ENCODE measurements around the gene MAD1L1.
"Not testable (repeated sequence)": the region's sequence is repeated elsewhere in the genome, so short reads cannot be mapped to it uniquely, and the experiment has no call there.

Gene MAD1L1

DNA sequence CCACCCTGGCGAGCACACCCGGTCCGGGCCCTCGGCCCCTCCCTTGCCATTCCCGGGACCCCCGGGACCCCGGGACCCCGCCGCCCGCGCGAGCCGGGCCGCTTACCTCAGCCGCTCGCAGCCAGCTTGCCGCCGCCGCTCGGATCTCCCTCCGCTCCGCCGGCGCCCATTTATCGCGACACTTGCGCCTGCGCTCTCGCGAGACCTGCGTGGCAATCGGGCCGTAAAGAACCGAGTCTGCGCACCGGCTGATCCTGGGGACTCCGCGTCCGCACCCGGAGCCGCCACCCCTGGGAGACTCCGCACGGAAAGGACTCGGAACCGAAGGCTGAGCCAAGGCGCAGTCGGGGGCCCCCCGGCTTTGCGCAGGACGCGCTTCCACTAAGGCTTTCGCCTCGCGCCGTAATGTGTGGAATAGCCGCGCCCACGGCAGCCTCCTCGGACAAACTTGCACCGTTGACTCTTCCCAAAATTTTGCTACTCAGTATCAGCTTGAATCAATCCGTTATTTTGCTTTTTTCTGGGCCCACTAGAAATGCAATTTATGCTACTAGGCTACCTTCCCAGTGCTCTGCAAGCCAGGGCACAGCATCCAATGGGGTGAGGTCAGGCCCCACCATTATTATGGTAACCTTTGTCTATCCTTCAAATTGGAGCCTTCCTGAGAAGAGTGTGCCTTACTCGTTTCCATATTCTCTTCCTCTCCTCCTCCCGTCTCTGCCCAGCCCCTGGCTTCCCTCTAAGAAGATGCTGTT is at the start of gene MAD1L1:
MAD1L1 (minus strand) TSS at position 180 of the 755 bp plus-strand sequence. CDS start 2,812 bp downstream, outside the sequence.
- peak; percentile 75 to 76 for DNase-seq (ENCODE audit: low read depth in 1 of 2, low spot score in 1 of 2)

DNA sequence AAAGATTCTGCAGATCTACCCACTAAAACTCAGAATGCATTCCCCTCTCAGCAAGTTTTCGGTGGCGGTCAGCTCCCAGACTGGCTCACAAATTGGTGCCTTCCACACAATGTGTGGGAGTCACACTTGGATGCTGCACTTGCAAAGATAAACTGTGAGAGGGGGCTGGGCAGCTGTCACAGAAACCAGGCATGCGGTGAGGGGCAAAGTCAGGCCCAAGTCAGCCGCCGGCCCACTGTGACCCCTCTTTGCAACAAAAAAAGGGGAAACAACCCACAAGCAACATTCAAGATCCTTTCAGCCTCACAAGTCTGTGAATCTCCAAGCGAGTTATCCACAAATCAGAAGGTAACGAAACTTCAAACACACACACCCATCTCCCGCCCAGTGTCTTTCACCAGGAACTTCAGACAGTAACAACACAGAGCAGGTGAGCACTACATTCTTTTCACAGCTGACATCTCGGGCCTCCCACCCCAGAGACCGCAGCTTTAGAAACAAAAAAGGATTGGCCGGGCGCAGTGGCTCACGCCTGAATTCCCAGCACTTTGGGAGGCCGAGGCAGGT is 49.5 kb upstream of the MAD1L1 start:
- no peak for DNase-seq (ENCODE audit: low read depth in 1 of 2, low spot score in 1 of 2)

DNA sequence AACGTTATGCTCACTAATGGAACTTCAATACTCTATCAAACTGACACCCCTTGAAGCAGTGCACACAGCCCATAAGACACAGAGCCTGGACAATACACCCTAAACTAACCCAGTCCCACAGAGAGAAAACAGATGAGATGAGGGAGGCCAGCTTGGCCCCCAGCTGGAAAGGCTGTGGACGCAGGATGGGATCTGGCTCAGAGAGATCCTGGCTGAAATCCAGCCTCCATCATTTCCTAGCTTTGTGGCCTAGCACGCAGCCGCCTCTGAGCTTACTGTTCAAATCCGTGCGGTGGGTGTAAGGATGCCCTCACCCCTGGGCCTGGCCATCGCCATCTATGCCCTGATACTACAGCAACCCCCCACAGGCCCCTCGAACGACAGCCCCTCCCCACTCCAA is 48.8 kb upstream of the MAD1L1 start:
- no peak for DNase-seq (ENCODE audit: low read depth in 1 of 2, low spot score in 1 of 2)

DNA sequence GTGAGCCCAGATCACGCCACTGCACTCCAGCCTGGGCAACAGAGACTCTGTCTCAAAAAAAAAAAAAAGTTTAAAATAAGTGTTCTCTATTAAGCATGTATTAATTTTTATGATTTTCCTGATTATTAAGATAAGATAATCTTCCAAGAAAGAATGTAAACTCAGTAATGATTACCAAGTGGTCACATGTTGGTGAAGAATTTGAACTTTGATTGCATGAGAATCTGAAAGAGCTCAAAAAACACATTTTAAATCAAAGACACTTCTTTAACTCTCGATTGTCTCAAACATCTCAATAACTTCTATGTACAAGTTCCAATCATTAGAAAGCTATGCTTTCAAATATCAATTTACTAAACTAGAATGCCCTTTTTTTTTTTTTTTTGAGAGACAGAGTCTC is 47.7 kb upstream of the MAD1L1 start:
- no peak for DNase-seq (ENCODE audit: low read depth in 1 of 2, low spot score in 1 of 2)

DNA sequence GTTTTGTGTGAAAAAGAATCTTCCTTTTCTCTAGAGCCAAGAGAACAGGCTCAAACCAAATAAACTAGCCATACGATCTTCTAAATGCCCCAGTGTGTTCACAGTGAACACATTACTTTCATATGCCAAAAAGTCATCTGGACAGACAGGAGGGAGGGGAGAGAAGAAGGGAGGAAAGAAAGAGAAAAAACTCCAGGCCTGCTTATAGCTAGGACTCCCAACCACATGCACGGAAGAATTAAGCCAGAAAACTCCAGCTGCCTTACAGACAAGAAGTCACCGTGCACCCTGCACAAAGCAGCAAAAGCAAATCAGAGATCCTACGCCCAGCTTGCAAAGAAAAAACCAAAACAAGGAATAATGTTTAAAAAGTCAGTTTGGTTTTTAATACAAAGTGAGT is 47.2 kb upstream of the MAD1L1 start:
- DNase-seq (ENCODE audit: low read depth in 1 of 2, low spot score in 1 of 2): no peak

DNA sequence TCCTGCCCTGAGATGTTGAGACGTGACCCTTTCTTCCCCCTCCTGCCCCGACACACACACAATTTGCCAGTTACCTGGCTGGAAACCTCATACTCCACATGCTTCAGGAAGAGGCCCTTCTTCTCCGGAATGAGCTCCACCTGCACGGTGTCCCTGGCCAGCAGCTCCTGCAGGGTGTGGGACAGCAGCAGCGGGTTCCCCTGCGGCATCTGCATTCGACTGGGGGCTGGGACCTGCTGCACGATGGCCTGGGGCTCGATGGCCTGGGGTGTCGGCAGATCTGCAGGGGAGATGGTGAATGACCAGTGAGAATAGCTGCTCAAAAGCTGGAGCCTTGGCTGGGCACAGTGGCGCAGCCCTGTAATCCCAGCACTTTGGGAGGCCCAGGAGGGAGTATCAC is 45.3 kb upstream of the MAD1L1 start:
- DNase-seq (ENCODE audit: low read depth in 1 of 2, low spot score in 1 of 2): no peak

DNA sequence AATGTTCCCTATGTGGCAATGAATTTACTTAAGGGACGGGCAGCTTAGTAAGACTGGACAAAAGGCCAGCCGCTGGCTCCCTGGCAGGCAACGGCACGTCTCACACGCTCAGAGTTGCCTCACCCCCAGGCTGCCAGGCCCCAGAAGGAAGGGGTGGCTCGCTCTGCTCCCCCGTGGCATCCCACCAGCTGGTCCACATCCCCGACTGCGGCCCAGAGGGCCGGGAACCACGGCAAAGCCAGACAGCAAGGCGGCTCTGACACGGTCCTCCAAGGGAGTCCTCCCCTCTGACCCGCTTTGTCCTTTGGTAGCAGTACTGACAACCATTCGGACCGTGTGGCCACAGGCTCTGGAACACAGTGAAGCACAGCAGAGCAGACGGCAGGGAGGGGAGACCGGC is 43.4 kb upstream of the MAD1L1 start:
- no peak for DNase-seq (ENCODE audit: low read depth in 1 of 2, low spot score in 1 of 2)

DNA sequence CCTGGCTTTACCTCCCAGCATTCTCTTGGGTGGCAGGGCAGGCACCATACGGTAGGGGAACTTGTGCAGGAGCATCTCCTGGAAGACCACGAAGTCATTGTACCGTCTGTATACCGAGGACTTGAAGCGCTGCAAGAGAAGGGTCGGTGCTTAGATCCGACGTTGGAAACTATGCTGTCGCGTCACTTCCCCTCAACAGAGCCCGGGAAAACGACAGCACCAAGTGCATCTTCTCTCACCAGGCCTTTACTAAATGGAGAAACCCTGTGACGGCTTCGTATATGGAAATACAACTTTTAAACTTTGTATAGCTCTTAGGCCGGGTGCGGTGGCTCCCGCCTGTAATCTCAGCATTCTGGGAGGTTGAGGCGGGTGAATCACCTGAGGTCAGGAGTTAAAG is 42.4 kb upstream of the MAD1L1 start:
- DNase-seq (ENCODE audit: low read depth in 1 of 2, low spot score in 1 of 2): no peak

DNA sequence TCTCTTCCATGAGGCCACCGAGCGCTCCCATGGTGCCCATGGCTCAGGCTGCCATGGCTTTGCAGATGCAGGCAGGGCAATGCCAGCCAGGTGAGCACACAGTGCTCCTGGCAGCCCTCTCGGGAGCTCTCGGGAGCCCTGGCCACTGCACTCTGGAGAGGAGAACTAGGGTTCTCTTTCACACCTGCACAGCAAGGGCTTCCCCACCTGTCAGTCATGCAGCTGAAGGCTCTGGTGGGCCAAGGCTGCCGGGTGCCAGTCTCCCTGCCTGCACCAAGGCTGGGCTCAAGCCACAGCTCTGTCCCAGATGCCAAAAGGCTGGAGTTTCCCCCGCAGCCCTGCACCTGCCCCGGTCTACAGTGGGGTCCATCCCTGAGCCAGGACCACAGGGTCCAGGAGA is 41.9 kb upstream of the MAD1L1 start:
- DNase-seq (ENCODE audit: low read depth in 1 of 2, low spot score in 1 of 2): no peak

DNA sequence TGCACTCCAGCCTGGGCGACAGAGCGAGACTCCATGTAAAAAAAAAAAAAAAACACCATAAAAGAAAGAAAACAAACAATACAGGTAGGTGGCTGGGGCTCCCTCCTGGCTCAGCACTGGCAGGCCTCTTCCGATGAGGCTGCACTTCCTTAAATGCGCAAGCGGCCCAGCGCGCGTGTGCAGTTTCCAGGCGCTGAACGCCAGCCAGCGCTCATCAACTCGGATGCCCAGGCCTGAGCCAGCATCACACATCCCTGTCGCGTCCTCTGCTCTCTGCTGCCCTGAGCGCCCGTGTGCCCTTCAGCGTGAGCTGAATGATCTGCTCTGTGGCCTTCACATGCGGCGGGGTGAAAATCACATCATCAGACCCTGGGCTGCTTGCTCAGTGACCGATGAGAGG is 41.1 kb upstream of the MAD1L1 start:
- no peak for DNase-seq (ENCODE audit: low read depth in 1 of 2, low spot score in 1 of 2)

DNA sequence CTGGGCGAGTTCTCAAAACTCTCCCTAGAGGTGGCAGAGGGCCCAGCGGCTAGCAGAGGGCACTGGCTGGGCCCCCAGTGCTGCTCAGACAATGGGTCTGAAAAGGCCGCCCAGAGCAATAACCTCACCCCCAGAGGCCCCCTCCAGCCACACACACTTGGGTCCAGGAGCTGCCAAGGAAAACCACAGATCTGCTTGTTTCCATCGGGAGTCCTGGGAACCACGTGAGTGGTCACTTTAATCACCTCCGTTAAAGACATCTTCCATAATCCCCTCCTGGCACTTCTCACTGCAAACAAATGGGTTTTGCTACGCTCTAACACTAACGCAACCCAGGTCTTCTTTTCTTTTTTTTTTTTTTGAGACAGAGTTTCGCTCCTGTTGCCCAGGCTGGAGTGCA is 39.3 kb upstream of the MAD1L1 start:
- no peak for DNase-seq (ENCODE audit: low read depth in 1 of 2, low spot score in 1 of 2)

DNA sequence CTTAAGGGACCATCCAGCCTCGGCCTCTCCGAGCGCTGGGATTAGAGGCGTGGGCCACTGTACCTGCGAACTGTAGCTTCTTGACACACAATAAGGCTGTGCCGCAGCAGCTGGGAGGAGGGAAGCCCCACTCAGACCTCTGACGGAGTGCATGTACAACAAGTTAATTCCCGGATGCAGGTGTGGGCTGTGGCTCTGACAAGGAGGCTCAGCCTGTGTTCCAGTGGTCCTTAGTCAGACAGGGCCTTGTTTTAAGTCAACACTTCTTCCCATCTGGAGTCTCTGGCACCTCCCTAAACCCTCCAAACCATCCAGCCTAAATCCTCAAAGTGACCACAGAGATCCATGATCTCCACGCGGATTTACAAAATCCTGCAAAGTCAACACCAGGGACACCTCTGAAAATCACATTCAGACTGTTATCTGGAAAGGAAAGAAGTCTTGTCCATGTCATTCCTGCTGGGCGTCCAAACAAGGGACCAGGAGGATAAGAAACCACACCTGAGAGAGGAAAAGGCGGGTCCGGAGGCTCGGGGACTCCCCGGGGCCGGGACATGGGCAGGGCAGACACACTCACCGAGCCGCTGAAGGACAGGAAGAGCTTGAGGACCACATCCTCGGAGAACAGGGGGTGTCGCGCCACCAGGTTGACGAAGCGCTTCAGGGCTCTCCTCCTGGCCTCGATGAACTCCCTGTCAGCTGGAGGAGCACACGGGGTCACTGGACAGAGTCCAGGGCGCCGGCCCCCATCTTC is 38.7 kb upstream of the MAD1L1 start:
- DNase-seq (ENCODE audit: low read depth in 1 of 2, low spot score in 1 of 2): no peak

DNA sequence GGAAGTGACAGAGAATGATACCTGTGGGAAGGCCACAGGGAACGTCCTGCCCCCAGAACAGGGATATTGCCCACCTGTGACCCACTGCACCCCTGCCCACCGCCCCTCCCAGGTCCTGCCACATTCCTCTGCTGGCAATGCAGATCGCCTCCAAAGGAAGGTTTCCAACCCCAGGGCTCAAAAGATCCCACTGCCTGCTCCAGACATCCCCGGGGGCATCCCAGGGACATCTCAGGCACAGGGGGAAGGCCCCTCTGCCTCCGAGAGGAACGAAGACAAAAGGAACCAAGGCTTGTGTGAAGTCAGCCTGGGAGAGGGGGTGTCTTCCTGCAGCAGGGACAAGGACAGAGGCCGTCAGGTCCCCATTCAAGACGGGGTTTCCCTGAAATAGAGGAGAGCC is 37.8 kb upstream of the MAD1L1 start:
- DNase-seq (ENCODE audit: low read depth in 1 of 2, low spot score in 1 of 2): no peak

DNA sequence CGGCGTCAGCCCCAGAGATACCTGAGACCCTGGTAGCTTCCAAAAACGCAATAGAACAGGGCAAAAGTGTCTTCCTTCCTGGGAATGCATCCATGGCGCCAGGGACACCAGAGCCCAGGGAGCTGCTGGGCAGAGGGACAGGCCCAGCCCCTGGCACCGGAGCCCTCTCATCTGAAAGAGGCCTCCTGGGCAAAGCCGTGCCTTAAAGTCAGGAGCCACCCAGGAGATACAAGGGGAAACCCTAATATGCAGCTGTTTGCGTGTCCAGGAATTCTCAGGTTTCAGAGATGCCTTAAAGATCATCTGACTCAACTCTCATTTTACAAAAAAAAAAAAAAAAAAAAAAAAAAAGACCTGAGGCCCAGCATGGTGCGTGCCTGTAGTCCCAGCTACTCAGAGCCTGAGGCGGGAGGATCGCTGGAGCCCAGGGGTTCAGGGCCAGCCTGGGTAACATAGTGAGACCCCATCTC is 37.3 kb upstream of the MAD1L1 start:
- no peak for DNase-seq (ENCODE audit: low read depth in 1 of 2, low spot score in 1 of 2)

DNA sequence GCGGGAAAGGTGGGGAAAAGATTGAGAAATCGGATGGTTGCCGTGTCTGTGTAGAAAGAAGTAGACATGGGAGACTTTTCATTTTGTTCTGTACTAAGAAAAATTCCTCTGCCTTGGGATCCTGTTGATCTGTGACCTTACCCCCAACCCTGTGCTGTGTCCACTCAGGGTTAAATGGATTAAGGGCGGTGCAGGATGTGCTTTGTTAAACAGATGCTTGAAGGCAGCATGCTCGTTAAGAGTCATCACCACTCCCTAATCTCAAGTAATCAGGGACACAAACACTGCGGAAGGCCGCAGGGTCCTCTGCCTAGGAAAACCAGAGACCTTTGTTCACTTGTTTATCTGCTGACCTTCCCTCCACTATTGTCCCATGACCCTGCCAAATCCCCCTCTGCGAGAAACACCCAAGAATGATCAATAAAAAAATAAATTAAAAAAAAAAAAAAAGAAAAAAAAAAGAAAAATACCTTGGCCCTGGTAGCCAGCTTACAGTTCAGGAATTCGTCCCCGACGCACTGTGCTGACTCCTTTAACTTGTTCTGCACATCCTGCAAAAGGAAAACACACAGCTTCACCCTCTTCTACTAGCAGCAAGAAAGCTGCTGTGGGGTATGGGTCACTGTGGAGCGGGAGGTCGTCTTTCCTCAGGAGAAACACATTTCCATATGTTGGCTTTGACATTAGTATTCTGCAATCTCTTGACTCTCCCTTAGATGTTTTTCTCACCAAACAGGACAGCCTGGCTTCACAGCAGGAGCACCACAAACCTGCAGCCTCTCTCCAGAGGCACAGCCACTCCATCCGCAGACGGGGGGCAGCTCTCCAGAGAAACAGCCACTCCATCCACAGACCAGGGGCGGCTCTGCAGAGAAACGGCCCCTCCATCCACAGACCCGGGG is 36.6 kb upstream of the MAD1L1 start:
- not testable (repeated sequence) for DNase-seq (ENCODE audit: low read depth in 1 of 2, low spot score in 1 of 2)

DNA sequence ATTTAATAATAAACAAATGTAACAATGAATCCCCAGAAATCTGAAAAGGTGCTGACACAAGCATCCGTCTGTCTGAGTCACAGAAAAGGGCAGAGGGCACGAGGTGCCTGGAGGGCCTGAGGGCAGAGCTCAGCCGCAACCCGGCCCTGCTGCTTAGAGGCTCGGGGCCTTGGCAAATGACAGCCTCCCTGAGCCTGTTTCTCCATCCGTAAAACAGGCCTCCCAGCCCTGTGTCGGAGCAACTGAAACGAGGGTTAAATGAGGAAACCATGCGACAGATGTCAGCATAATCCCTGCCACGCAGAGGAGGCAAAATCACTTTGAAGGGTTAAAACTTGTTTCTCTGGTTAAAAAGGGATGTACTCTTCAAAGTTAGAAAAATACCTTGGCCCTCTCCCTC is 34.2 kb upstream of the MAD1L1 start:
- no peak for DNase-seq (ENCODE audit: low read depth in 1 of 2, low spot score in 1 of 2)

DNA sequence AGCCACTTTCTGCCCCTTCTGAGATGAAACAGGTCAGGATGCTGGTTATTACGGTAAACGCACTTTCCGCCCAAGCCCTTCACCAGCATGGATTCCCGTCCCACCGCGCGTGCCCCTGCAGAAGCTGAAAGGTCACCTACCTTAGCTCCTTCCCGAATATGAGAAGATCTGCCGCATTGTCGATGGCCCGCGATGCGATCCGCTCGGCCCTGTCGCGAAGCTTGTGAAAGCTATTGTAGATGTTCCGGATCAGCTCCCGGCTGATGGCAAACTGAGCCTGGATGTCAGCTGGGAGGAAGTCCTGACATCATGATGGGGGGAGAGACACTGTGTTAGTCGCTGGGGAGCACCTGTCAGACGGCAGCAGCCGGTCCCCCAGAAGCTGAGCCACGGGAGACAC is 31.4 kb upstream of the MAD1L1 start:
- no peak for DNase-seq (ENCODE audit: low read depth in 1 of 2, low spot score in 1 of 2)

DNA sequence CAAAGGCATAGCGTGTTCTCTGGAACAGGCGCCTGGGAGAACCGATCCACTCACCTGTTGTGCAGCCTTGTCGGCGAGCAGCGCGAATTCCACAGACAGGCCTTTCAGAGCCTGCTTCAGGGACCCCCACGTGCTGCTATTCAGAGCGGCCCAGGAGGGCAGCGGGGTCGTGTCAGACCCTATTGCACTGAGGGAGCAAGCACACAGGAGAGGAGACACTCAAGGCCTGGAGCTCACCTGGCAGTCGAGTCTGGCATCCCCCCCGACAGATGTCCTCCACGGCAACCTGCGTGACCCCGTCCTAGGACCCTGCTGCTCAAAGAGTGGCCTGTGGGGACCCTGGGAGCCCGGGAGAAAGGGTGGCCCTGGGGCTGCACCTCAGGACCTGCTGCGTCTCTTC is 30.4 kb upstream of the MAD1L1 start:
- DNase-seq (ENCODE audit: low read depth in 1 of 2, low spot score in 1 of 2): no peak

DNA sequence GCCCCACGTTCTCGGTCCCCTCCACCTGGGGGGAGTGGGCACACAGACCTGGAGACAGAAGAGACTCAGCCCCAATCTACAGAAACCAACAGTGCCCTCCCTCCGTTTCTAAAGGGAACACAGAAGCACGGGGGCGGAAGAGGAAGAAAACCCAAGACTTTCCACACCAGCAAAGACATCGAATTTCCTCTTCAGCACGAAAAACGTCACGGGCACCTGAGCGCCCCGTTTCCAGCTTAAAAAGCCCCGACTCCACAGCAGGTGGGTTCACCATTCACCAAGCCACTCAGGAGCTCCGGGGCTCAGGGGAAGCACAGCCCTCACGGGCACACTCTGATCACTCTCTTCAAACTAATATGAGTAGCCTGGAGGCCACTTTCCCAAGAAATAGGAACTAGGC is 28.9 kb upstream of the MAD1L1 start:
- no peak for DNase-seq (ENCODE audit: low read depth in 1 of 2, low spot score in 1 of 2)

DNA sequence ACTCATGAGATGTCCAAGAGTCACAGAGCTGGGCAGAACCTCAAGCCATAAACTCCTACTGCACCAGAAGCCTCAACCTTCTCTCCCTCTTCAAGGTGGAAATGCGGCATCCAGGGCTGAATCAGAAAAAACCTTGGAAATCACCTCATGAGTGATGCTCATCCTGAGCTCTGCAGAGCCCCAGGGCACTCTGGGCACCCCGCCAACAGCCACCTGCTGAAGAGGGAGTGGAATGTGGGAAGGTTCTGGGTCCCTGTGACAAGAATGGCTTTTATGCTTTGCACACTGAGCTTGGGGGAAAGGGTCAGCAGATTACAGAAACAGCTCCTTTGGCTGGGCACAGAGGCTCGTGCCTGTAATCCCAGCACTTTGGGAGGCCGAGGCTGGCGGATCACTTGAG is 28.1 kb upstream of the MAD1L1 start:
- DNase-seq (ENCODE audit: low read depth in 1 of 2, low spot score in 1 of 2): no peak

DNA sequence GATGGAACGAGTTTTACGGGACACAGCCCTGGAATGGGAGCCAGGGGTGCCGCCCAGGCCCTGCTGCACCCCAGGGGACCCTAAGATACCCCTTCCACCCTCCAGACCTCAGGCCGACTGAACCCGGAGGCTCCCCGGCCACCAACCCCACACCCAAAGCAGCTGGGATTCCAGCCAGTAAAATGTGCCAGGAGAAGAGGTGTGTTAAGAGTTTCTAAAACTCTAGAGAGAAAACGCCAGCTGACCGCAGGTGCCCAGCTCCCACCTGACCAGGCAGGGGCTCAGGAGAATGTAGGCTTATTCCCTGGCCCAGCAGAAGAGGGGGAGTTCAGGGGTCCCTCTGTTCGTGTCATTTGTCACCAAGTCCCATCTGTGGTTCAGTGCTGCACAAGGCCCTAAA is 26.7 kb upstream of the MAD1L1 start:
- no peak for DNase-seq (ENCODE audit: low read depth in 1 of 2, low spot score in 1 of 2)

All from stimulated activated CD4-positive, alpha-beta T cell treated with anti-CD3 and anti-CD28 coated beads, Interleukin-15, amount 100 ng/mL, for 1 hour (primary cell).